NB4 (cell line): ENCODE results near the gene APOC4.

Source experiments
- DNase-seq: peaks from one replicate; pipeline ENCODE4 v3.0.0; 2010; ENCODE audit warnings: low read depth
- H3K4me3 ChIP-seq: one replicate; pipeline ENCODE4 v1.5.1; 2011; ENCODE audit warnings: mild to moderate bottlenecking, low read depth, low read length, moderate library complexity
- MAX ChIP-seq: IDR thresholded peaks from 2 replicates; pipeline ENCODE4 v1.6.1; 2011; ENCODE audit warnings: low read depth, low read length
- MYC ChIP-seq: IDR thresholded peaks from 2 replicates; pipeline ENCODE4 v1.6.1; 2011; ENCODE audit warnings: low read depth, low read length
- POLR2A ChIP-seq: IDR thresholded peaks from 2 replicates; pipeline ENCODE4 v1.6.1; 2011; ENCODE audit warnings: mild to moderate bottlenecking; ENCODE audit not compliant: insufficient read length; ENCODE audit errors: extremely low read depth
- TF ChIP-seq, protein P1 (sequence below): IDR thresholded peaks from one replicate; pipeline ENCODE4 v1.5.1; 2012; ENCODE audit warnings: low read depth, low read length

APOC4 gene

DNA sequence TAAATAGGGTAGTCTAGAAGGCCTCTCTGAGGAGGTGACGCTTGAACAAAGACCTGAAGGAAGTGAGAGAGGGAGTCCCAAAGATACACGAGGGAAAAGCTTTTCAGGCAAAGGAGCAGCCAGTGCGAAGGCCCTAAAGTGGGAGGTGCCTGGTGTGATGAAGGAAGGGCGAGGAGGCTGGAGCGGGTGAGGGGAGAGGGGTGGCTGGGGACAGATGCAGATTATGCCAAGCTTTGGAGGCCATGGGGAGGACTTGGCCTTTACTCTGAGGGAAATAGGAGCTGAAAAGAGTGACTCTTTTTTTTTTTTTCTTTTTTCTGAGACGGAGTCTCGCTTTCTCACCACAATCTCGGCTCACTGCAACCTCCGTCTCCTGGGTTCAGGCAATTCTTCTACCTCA, 16.1 kb downstream of the APOC4 start:
- TF ChIP-seq MYC (no peak), POLR2A (no peak), MAX (no peak)
- TF ChIP-seq, protein P1, sequence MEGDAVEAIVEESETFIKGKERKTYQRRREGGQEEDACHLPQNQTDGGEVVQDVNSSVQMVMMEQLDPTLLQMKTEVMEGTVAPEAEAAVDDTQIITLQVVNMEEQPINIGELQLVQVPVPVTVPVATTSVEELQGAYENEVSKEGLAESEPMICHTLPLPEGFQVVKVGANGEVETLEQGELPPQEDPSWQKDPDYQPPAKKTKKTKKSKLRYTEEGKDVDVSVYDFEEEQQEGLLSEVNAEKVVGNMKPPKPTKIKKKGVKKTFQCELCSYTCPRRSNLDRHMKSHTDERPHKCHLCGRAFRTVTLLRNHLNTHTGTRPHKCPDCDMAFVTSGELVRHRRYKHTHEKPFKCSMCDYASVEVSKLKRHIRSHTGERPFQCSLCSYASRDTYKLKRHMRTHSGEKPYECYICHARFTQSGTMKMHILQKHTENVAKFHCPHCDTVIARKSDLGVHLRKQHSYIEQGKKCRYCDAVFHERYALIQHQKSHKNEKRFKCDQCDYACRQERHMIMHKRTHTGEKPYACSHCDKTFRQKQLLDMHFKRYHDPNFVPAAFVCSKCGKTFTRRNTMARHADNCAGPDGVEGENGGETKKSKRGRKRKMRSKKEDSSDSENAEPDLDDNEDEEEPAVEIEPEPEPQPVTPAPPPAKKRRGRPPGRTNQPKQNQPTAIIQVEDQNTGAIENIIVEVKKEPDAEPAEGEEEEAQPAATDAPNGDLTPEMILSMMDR: no peak
- no peak for DNase-seq
- no peak overlapping the region for H3K4me3 ChIP-seq

DNA sequence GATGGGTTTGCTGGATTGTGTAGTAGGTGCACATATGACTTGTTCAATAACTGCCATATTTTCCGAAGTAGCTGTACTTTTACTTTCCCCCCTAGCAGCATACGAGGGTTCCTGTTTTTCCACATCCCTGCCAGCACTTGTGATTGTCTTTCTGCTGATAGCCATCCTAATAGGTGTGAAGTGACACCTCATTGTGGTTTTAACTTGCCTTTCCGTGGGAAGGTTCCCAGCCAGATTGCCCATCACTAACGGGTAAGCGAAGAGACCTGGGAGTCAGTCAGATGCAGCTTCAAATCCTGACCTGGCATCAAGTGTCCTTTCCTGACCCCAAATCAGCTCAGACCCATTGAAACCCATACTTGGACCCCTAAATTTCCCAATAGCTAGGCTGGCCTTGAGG, 17.7 kb downstream of the APOC4 start:
- TF ChIP-seq MAX: no peak
- TF ChIP-seq MYC: no peak
- TF ChIP-seq POLR2A: no peak
- TF ChIP-seq, protein P1: no peak
- DNase-seq: no peak
- H3K4me3 ChIP-seq: no peak overlapping the region

GRCh38 chr19:44960906-44961728, 19.1 kb downstream of the APOC4 start:
- H3K4me3 ChIP-seq: no peak overlapping the region
- no peak for TF ChIP-seq MAX
- TF ChIP-seq POLR2A: no peak
- no peak for TF ChIP-seq MYC
- TF ChIP-seq, protein P1: no peak
- no peak for DNase-seq

GRCh38 chr19:44961821-44962220, 19.8 kb downstream of the APOC4 start:
- DNase-seq: no peak
- TF ChIP-seq MAX (no peak), POLR2A (no peak), MYC (no peak)
- TF ChIP-seq, protein P1: no peak
- H3K4me3 ChIP-seq: no peak overlapping the region

GRCh38 chr19:44968118-44968517, 26.1 kb downstream of the APOC4 start:
- no peak overlapping the region for H3K4me3 ChIP-seq
- DNase-seq: no peak
- TF ChIP-seq MAX (no peak), MYC (no peak), POLR2A (no peak)
- TF ChIP-seq, protein P1: no peak
